ENCODE data around the gene SERPINA3.

Gene SERPINA3

DNA sequence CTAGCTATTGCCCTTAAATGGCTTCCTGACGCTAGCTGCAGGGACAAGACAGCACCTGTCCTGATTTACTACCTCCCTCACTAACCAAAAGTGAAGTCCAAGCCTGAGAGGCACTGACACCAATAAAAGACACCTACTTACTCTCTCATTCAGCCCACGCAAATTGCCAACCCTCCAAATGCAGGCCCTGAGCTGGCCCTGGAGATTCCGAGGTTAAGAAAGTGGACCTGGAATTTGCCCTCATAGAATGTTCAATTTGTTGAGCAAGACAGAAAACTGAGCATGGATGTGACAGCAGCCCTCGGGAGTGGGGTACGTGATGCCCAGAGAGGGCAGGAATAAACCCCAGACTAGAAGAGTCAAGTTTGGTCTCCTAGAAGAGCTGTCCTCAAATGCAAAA is 16.4 kb downstream of the SERPINA3 start:
- TF ChIP-seq, protein P1, sequence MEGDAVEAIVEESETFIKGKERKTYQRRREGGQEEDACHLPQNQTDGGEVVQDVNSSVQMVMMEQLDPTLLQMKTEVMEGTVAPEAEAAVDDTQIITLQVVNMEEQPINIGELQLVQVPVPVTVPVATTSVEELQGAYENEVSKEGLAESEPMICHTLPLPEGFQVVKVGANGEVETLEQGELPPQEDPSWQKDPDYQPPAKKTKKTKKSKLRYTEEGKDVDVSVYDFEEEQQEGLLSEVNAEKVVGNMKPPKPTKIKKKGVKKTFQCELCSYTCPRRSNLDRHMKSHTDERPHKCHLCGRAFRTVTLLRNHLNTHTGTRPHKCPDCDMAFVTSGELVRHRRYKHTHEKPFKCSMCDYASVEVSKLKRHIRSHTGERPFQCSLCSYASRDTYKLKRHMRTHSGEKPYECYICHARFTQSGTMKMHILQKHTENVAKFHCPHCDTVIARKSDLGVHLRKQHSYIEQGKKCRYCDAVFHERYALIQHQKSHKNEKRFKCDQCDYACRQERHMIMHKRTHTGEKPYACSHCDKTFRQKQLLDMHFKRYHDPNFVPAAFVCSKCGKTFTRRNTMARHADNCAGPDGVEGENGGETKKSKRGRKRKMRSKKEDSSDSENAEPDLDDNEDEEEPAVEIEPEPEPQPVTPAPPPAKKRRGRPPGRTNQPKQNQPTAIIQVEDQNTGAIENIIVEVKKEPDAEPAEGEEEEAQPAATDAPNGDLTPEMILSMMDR (IDR thresholded peaks at IDR 0.05; ENCODE audit: extremely low read depth, missing control alignments): no peak
- DNase-seq (ENCODE audit: low spot score): no peak

GRCh38 chr14:94630396-94630795 is 18.2 kb downstream of the SERPINA3 start:
- no peak for DNase-seq (ENCODE audit: low spot score)
- TF ChIP-seq, protein P1 (IDR thresholded peaks at IDR 0.05; ENCODE audit: extremely low read depth, missing control alignments): no peak

GRCh38 chr14:94631050-94631449 is 18.9 kb downstream of the SERPINA3 start:
- DNase-seq (ENCODE audit: low spot score): no peak
- TF ChIP-seq, protein P1 (IDR thresholded peaks at IDR 0.05; ENCODE audit: extremely low read depth, missing control alignments): no peak

- DNase-seq (ENCODE audit: low spot score): no peak
- TF ChIP-seq, protein P1 (IDR thresholded peaks at IDR 0.05; ENCODE audit: extremely low read depth, missing control alignments): no peak
Observed at GRCh38 chr14:94631536-94632304, 19.5 kb downstream of the SERPINA3 start.

DNA sequence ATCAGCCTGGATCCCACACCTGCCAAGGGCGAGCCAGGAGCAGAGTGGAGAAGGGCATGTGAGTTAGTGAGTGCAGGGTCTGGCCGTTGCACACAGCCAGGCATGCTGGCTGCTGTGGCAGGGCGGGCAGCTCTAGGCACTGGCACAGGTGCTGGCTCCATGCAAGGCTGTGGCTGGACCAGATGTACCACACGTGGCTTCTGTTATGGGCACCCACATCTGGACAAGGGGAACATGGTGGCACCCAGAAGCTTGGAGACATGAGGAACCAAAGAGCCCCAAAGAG is 20.1 kb downstream of the SERPINA3 start:
- TF ChIP-seq, protein P1 (IDR thresholded peaks at IDR 0.05; ENCODE audit: extremely low read depth, missing control alignments): no peak

DNA sequence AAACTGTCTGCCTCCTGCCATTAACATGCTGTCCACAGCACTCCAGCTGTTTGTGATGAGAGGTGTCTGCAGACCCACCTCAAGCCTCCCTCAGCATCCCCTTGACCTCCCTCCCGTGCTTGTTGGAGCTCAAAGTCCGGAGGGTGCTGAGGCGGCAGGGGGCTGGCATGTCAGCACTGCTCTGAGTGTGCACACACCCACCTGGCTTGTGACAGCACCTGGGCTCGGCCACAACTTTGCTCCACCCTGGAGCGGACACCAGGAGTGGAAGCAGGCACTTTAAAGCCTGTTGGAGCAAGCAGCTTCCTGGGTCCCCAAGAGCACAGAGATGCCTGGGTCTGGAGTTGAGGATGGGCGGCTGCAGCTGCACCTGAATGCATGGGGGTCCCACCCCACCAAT is 20.9 kb downstream of the SERPINA3 start:
- TF ChIP-seq, protein P1 (IDR thresholded peaks at IDR 0.05; ENCODE audit: extremely low read depth, missing control alignments): no peak
- DNase-seq (ENCODE audit: low spot score): no peak

More for the DNA sequence above, 20.1 kb downstream of the SERPINA3 start:
- no peak for DNase-seq (ENCODE audit: low spot score)

GRCh38 chr14:94635154-94635553 is 23.0 kb downstream of the SERPINA3 start:
- TF ChIP-seq, protein P1 (IDR thresholded peaks at IDR 0.05; ENCODE audit: extremely low read depth, missing control alignments): no peak
- DNase-seq (ENCODE audit: low spot score): no peak
